SK-N-SH treated with all-trans-retinoic acid at 6 μM for 48 hours (cell line): ENCODE results near the gene KRABD2.
"Not testable (repeated sequence)": the region's sequence is repeated elsewhere in the genome, so short reads cannot be mapped to it uniquely, and the experiment has no call there.

Experiments
- ATAC-seq: fragments of 200-7000 bp; cut with Tn5 transposase; 3 replicates; pipeline ENCODE4 v1.9.1; 2020; ENCODE audit warnings: mild to moderate bottlenecking, moderate library complexity
- ARNTL ChIP-seq: fragments of 450-650 bp; formaldehyde crosslinking; IDR thresholded peaks from 2 replicates; pipeline ENCODE4 v1.5.0; 2020; ENCODE audit warnings: low read depth, mild to moderate bottlenecking, moderate library complexity, borderline replicate concordance
- BACH2 ChIP-seq: fragments of 250-450 bp; sonication (Bioruptor Pico); IDR thresholded peaks from 2 replicates; pipeline ENCODE4 v1.9.0; 2021; ENCODE audit warnings: mild to moderate bottlenecking, borderline replicate concordance
- CSDC2 ChIP-seq: fragments of 250-450 bp; sonication (Bioruptor Pico); IDR thresholded peaks from 2 replicates; pipeline ENCODE4 v1.5.0; 2020; ENCODE audit warnings: mild to moderate bottlenecking, moderate library complexity
- ISL1 ChIP-seq: fragments of 250-450 bp; sonication (Bioruptor Pico); IDR thresholded peaks from 2 replicates; pipeline ENCODE4 v2.1.2; 2022; ENCODE audit warnings: mild to moderate bottlenecking, moderate library complexity
- PATZ1 ChIP-seq: fragments of 250-450 bp; sonication (Bioruptor Pico); IDR thresholded peaks from 2 replicates; pipeline ENCODE4 v1.8.0; 2020; ENCODE audit warnings: mild to moderate bottlenecking, moderate library complexity, borderline replicate concordance
- PPARA ChIP-seq: fragments of 250-450 bp; sonication (Bioruptor Pico); IDR thresholded peaks from 2 replicates; pipeline ENCODE4 v1.5.0; 2020; ENCODE audit warnings: mild to moderate bottlenecking, borderline replicate concordance
- RARB ChIP-seq: fragments of 250-450 bp; sonication (Bioruptor Pico); IDR thresholded peaks from 2 replicates; pipeline ENCODE4 v1.8.0; 2021; ENCODE audit warnings: mild to moderate bottlenecking, moderate library complexity
- SNAI2 ChIP-seq: fragments of 250-450 bp; sonication (Bioruptor Pico); IDR thresholded peaks from 2 replicates; pipeline ENCODE4 v1.5.0; 2020; ENCODE audit warnings: mild to moderate bottlenecking, moderate library complexity
- TCF4 ChIP-seq: fragments of 250-450 bp; sonication (Bioruptor Pico); IDR thresholded peaks from 2 replicates; pipeline ENCODE4 v1.8.0; 2021; ENCODE audit warnings: mild to moderate bottlenecking, moderate library complexity, borderline replicate concordance
- TOX ChIP-seq: fragments of 250-450 bp; sonication (Bioruptor Pico); IDR thresholded peaks from 2 replicates; pipeline ENCODE4 v1.8.0; 2021; ENCODE audit warnings: mild to moderate bottlenecking, moderate library complexity, borderline replicate concordance
- TSHZ2 ChIP-seq: fragments of 250-450 bp; sonication (Bioruptor Pico); IDR thresholded peaks from 2 replicates; pipeline ENCODE4 v1.5.0; 2020; ENCODE audit warnings: mild to moderate bottlenecking, moderate library complexity
- ZC3H10 ChIP-seq: fragments of 250-450 bp; sonication (Bioruptor Pico); IDR thresholded peaks from 2 replicates; pipeline ENCODE4 v1.5.1; 2021; ENCODE audit warnings: mild to moderate bottlenecking, moderate library complexity
- ZFP3 ChIP-seq: fragments of 250-450 bp; sonication (Bioruptor Pico); IDR thresholded peaks from 2 replicates; pipeline ENCODE4 v1.5.0; 2020; ENCODE audit warnings: mild to moderate bottlenecking, moderate library complexity
- ZFP30 ChIP-seq: fragments of 450-650 bp; formaldehyde crosslinking; IDR thresholded peaks from 2 replicates; pipeline ENCODE4 v1.5.0; 2022; ENCODE audit warnings: mild to moderate bottlenecking, moderate library complexity
- ZNF565 ChIP-seq: fragments of 450-650 bp; formaldehyde crosslinking; conservative IDR thresholded peaks from 2 replicates; pipeline ENCODE4 v1.5.0; 2020; ENCODE audit warnings: low read depth, mild to moderate bottlenecking, moderate library complexity
- ZNF70 ChIP-seq: fragments of 450-650 bp; formaldehyde crosslinking; IDR thresholded peaks from 2 replicates; pipeline ENCODE4 v1.5.0; 2020; ENCODE audit warnings: mild to moderate bottlenecking, moderate library complexity
- ZNF8 ChIP-seq: fragments of 450-650 bp; formaldehyde crosslinking; IDR thresholded peaks from 2 replicates; pipeline ENCODE4 v1.5.0; 2020; ENCODE audit warnings: mild to moderate bottlenecking, moderate library complexity
- TF ChIP-seq, protein P1 (sequence below): fragments of 250-450 bp; sonication (Bioruptor Pico); IDR thresholded peaks from 2 replicates; pipeline ENCODE4 v1.8.0; 2021; ENCODE audit warnings: low read depth, mild to moderate bottlenecking, moderate library complexity, borderline replicate concordance
- TF ChIP-seq, protein P2 (sequence below): fragments of 250-450 bp; sonication (Bioruptor Pico); IDR thresholded peaks from 2 replicates; pipeline ENCODE4 v1.5.1; 2020; ENCODE audit warnings: low read depth, mild to moderate bottlenecking, moderate library complexity

The KRABD2 gene

GRCh38 chr17:8350339-8350738 is 26.2 kb downstream of the KRABD2 start (continued):
- TF ChIP-seq TSHZ2 (CRISPR knock-in tag) (no peak), ZNF8 (CRISPR knock-in tag) (no peak)
- TF ChIP-seq, protein P1, sequence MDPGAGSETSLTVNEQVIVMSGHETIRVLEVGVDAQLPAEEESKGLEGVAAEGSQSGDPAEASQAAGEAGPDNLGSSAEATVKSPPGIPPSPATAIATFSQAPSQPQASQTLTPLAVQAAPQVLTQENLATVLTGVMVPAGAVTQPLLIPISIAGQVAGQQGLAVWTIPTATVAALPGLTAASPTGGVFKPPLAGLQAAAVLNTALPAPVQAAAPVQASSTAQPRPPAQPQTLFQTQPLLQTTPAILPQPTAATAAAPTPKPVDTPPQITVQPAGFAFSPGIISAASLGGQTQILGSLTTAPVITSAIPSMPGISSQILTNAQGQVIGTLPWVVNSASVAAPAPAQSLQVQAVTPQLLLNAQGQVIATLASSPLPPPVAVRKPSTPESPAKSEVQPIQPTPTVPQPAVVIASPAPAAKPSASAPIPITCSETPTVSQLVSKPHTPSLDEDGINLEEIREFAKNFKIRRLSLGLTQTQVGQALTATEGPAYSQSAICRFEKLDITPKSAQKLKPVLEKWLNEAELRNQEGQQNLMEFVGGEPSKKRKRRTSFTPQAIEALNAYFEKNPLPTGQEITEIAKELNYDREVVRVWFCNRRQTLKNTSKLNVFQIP = no peak
- TF ChIP-seq, all 23 proteins: peak for 0

DNA sequence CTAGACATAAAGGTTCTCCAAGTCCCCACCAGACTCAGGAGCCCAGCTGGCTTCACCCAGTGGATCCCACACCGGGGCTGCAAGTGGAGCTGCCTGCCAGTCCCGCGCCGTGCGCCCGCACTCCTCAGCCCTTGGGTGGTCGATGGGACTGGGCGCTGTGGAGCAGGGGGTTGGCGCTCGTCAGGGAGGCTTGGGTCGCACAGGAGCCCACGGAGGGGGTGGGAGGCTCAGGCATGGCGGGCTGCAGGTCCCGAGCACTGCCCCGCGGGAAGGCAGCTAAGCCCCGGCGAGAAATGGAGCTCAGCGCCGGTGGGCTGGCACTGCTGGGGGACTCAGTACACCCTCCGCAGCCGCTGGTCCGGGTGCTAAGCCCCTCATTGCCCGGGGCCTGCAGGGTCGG is 29.5 kb downstream of the KRABD2 start:
- not testable (repeated sequence) for ATAC-seq

GRCh38 chr17:8345951-8346665 is 30.4 kb downstream of the KRABD2 start:
- no peak for ATAC-seq
- no peak for TF ChIP-seq SNAI2 (CRISPR knock-in tag)
- TF ChIP-seq, protein P2, sequence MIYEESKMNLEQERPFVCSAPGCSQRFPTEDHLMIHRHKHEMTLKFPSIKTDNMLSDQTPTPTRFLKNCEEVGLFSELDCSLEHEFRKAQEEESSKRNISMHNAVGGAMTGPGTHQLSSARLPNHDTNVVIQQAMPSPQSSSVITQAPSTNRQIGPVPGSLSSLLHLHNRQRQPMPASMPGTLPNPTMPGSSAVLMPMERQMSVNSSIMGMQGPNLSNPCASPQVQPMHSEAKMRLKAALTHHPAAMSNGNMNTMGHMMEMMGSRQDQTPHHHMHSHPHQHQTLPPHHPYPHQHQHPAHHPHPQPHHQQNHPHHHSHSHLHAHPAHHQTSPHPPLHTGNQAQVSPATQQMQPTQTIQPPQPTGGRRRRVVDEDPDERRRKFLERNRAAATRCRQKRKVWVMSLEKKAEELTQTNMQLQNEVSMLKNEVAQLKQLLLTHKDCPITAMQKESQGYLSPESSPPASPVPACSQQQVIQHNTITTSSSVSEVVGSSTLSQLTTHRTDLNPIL (CRISPR knock-in tag) = no peak
- no peak for TF ChIP-seq ISL1
- TF ChIP-seq ZNF8 (CRISPR knock-in tag) = no peak
- no peak for TF ChIP-seq ZFP3 (CRISPR knock-in tag)
- no peak for TF ChIP-seq TSHZ2 (CRISPR knock-in tag)
- TF ChIP-seq ZFP30 (CRISPR knock-in tag) = no peak
- no peak for TF ChIP-seq BACH2 (CRISPR knock-in tag)
- no peak for TF ChIP-seq CSDC2 (CRISPR knock-in tag)
- TF ChIP-seq, protein P1 = no peak
- TF ChIP-seq ZNF70 (CRISPR knock-in tag) = no peak
- TF ChIP-seq TCF4 (CRISPR knock-in tag) = no peak
- no peak for TF ChIP-seq ZNF565 (CRISPR knock-in tag)
- TF ChIP-seq ZC3H10 (CRISPR knock-in tag) = no peak
- no peak for TF ChIP-seq TOX (CRISPR knock-in tag)
- no peak for TF ChIP-seq PATZ1
- no peak for TF ChIP-seq PPARA (CRISPR knock-in tag)
- no peak for TF ChIP-seq RARB (CRISPR knock-in tag)
- no peak for TF ChIP-seq ARNTL
- TF ChIP-seq, all 23 proteins: peak for 0
